ENCODE results near the gene CTXN1.

The CTXN1 gene

DNA sequence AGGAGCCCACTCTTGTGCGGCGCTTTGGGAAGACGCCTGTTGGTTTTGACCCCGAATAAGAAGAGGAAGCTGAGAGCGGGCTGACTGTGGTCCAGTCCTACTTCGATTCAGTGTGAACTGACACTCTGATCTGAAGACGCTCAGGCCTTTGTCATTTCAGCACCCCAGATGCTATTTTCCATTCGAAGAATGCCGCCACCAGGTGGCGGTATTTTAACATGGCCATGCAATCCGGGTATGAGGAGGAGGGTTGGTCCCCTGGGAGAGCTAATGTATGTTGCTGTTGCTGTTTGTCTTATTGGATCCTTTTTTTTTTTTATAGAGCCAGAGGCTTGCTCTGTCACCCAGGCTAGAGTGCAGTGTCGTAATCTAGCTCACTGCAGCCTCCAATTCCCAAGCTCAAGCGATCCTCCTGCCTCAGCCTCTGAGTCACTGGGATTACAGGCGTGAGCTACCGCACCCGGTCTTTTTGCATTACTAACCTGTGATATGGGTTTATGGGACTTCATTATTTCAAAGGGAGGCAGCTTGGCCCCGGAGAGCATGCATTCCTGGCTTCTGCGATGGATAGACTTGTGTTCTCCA lies 18.3 kb upstream of the CTXN1 start:
- TF ChIP-seq, protein P1, sequence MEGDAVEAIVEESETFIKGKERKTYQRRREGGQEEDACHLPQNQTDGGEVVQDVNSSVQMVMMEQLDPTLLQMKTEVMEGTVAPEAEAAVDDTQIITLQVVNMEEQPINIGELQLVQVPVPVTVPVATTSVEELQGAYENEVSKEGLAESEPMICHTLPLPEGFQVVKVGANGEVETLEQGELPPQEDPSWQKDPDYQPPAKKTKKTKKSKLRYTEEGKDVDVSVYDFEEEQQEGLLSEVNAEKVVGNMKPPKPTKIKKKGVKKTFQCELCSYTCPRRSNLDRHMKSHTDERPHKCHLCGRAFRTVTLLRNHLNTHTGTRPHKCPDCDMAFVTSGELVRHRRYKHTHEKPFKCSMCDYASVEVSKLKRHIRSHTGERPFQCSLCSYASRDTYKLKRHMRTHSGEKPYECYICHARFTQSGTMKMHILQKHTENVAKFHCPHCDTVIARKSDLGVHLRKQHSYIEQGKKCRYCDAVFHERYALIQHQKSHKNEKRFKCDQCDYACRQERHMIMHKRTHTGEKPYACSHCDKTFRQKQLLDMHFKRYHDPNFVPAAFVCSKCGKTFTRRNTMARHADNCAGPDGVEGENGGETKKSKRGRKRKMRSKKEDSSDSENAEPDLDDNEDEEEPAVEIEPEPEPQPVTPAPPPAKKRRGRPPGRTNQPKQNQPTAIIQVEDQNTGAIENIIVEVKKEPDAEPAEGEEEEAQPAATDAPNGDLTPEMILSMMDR (conservative IDR thresholded peaks at IDR 0.05; ENCODE audit: low read depth, low read length), result peak; percentile 85
- peak overlapping the region; percentile 95 for H3K4me3 ChIP-seq (ENCODE audit: low read length)
- peak; percentile 59 for DNase-seq (ENCODE audit: low read depth)

DNA sequence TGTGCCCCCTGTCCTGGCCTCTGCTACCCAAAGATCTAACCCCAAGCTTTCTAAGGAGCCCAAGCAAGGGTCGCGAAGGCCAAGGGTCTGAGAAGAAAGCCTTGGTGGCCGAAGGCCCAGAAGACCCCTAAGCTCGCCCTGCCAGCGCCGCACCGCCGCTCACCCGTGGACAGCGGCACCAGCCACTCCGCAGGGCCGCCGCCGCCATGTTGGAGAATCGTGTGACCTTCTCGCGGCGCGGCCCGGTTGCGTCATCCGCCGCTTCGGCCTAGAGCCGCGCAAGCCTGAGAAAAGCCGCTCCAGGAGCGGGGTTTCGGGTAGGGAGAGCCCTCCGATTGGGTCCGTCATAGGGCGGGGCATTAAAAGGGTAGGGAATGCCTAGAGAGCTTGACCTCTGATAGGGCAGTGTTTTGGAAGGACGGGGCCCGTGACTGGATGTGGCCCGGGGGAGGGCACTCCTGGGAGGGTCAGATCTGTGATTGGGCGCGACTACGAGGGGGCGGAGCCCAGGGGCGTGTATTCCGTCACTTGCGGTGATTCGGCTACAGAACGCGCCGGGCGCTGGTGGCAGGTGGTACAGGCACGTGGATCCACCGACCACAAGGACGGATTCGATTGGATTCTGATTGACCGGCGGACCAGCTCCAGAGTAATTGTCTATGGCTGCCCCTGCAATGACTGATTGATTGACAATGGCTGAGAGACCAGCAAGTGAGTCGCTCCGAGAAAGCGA lies 17.7 kb upstream of the CTXN1 start, which contains the start of gene TIMM44:
Gene TIMM44, minus strand, starts transcription at position 223 of the 733 bp plus-strand sequence. Its CDS starts 15 bp downstream, at position 208.
- TF ChIP-seq, protein P1 (conservative IDR thresholded peaks at IDR 0.05; ENCODE audit: low read depth, low read length), result no peak
- H3K4me3 ChIP-seq (ENCODE audit: low read length), result peak within 1 kb of the TSS; percentile 95
- DNase-seq (ENCODE audit: low read depth), result peak; percentile 99

DNA sequence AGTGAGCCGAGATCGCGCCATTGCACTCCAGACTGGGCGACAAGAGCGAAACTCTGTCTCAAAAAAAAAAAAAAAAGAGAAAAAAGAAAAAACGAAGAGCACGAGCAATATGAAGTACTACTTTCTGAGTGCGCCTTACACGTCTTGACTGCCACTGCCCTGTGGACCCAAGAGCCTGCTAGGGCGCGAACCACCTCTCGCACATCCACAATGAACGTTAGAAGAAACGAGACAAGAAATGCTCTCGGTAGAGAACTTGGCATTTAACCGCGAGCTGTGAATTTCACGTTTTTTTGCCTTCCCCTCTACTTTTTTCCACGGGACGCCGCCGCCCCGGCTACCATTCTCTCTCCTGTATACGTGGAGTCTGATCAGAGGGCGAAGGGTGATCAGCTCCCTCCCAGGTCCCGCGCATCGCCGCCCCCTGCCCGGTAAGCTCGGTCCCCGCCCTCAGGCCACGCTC lies 17.1 kb upstream of the CTXN1 start:
- DNase-seq (ENCODE audit: low read depth), result no peak

DNA sequence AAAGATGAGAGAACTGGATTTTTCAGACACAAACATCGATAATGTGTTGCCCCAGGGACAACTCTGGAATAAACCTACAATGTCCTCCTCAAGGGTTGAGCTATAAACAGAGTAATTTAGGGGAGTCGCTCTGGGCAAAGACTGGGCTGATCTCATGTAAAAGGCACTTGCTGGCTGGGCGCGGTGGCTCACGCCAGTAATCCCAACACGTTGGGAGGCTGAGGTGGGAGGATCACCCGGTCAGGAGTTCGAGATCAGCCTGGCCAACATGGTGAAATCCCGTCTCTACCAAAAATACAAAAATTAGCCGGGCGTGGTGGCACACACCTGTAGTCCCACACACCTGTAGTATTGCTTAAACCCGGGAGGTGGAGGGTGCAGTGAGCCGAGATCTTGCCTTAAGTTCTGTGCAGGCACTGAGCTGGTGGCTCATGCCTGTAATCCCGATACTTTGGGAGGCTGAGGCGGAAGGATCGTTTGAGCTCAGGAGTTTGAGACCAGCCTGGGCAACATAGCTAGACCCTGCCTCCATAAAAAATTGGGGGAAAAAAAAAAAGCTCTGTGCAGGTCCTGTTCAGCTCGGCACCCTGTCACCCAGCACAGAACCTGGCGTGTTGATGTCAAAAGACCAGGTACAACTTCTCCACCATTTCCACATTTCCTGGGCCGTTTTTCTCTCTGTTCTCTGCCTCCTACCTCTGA lies 16.1 kb upstream of the CTXN1 start:
- TF ChIP-seq, protein P1 (conservative IDR thresholded peaks at IDR 0.05; ENCODE audit: low read depth, low read length), result no peak
- no peak for DNase-seq (ENCODE audit: low read depth)
- H3K4me3 ChIP-seq (ENCODE audit: low read length), result peak overlapping the region; percentile 95

More for the DNA sequence above, 17.1 kb upstream of the CTXN1 start:
- H3K4me3 ChIP-seq (ENCODE audit: low read length), result peak overlapping the region; percentile 95
- TF ChIP-seq, protein P1 (conservative IDR thresholded peaks at IDR 0.05; ENCODE audit: low read depth, low read length), result no peak

- no peak overlapping the region for H3K4me3 ChIP-seq (ENCODE audit: low read length)
- TF ChIP-seq, protein P1 (conservative IDR thresholded peaks at IDR 0.05; ENCODE audit: low read depth, low read length), result no peak
- no peak for DNase-seq (ENCODE audit: low read depth)
These were observed 14.9 kb upstream of the CTXN1 start for GRCh38 chr19:7940841-7941240.

DNA sequence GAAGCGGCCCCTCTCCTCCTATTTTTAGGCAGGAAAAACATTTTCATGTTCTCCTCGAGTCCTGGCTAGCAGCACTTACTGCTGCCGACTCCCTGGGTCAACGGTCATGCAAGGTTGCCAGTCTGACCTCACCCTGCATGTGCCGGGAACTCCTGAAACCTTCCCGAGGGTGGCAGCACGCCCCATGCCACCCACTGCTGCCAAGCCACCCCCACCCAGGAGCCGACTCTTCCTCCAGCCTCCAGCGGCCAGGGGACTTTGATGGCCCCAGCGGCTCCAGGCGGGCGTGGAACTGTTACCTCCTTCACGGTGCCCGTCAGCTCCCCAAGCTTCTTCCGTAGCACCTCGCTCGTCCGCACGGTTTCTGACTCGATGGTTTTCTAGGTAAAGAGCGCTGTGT lies 8.8 kb upstream of the CTXN1 start:
- TF ChIP-seq, protein P1 (conservative IDR thresholded peaks at IDR 0.05; ENCODE audit: low read depth, low read length), result no peak
- no peak for DNase-seq (ENCODE audit: low read depth)
- H3K4me3 ChIP-seq (ENCODE audit: low read length), result no peak overlapping the region
